Body of pancreas (tissue), 4 donors: Measurements from ENCODE around the gene ABCA1. TPM values are rescaled to one million over a fixed set of nuclear protein-coding genes. Genes with fewer than 3 reads are reported as not detected.
"Not testable (repeated sequence)": the region's sequence is repeated elsewhere in the genome, so short reads cannot be mapped to it uniquely, and the experiment has no call there.

Experiments
- ATAC-seq: fragments of 150-250 bp; one replicate; pipeline ENCODE4 v1.9.1; 2016
- DNase-seq, 4 donors: peaks; one replicate each; pipeline ENCODE4 v3.0.0-alpha.2; 2019
- H3K27ac ChIP-seq, 4 donors: fragments of 200-600 bp; sonication (generic); 1 replicate in 3 of 4; 2 replicates in 1 of 4; pipeline versions ENCODE4 v1.5.1 to v1.6.1; 2016 to 2019; ENCODE audit warnings: mild to moderate bottlenecking in 1 of 4, mixed read lengths in 1 of 4, moderate library complexity in 1 of 4
- H3K27me3 ChIP-seq, 2 donors: fragments of 200-600 bp; sonication (generic); one replicate each; pipeline ENCODE4 v1.6.0; 2016; ENCODE audit warnings: mild to moderate bottlenecking in 1 of 2
- H3K36me3 ChIP-seq, 2 donors: fragments of 200-600 bp; sonication (generic); replicated peaks in 1 of 2; 2 replicates each; pipeline ENCODE4 v1.5.1; 2016; ENCODE audit warnings: low read depth in 2 of 2; ENCODE audit not compliant: insufficient read depth in 1 of 2
- H3K4me1 ChIP-seq: fragments of 200-600 bp; sonication (generic); one replicate; pipeline ENCODE4 v1.6.0; 2016
- H3K4me3 ChIP-seq, 2 donors: fragments of 200-600 bp; sonication (generic); 1 replicate in 1 of 2; 2 replicates in 1 of 2; pipeline ENCODE4 v1.5.1; 2016 to 2019
- H3K9me3 ChIP-seq, 3 donors: fragments of 200-600 bp; sonication (generic); 1 replicate in 2 of 3; 2 replicates in 1 of 3; pipeline ENCODE4 v1.5.1; 2016
- CTCF ChIP-seq, 7 experiments: fragments of 450-650 bp in 4 of 7; fragments of 200-600 bp in 3 of 7; sonication (generic) in 3 of 7; IDR thresholded peaks; one replicate each; pipeline ENCODE4 v1.5.1; 2016 to 2019; ENCODE audit warnings: antibody characterized with exemption in 7 of 7
- POLR2A ChIP-seq, 3 donors: fragments of 450-650 bp; IDR thresholded peaks; one replicate each; pipeline ENCODE4 v1.6.1; 2016; ENCODE audit warnings: antibody characterized with exemption in 3 of 3, mild to moderate bottlenecking in 2 of 3
- WGBS, 2 donors: methylation state at CpG; one replicate each; pipeline ENCODE4 v1.1.5; 2017; 5-methylcytosine and 5-hydroxymethylcytosine counted together
- intact Hi-C: fragments of 100-400 bp; cut with DNase I; formaldehyde crosslinking; loops from one replicate; pipeline ENCODE4 v1.15.1; 2023
- total RNA-seq, 2 donors: library from RNA; depleted of rRNA; stranded (reverse); fragments of >200 nt; gene quantifications; one replicate each; pipeline ENCODE4 v1.1.0, GENCODE V29; 2016

The ABCA1 gene
- total RNA-seq, 2 donors from 2014 or later = 18.1 to 18.9 TPM

GRCh38 chr9:104855807-104856206 lies 72.1 kb downstream of the ABCA1 start:
- H3K27me3 ChIP-seq = no peaks in the 10 kb centered on the region
- ATAC-seq = no peak
- 81 to 83% methylated on average over 3 of the region's 3 CpGs for WGBS, 2 donors
- H3K27ac ChIP-seq = no peak overlapping the region
- no peak overlapping the region for H3K4me3 ChIP-seq
- H3K4me1 ChIP-seq = peaks cover 12% of the 10 kb centered on the region
- TF ChIP-seq CTCF (IDR thresholded peaks at IDR 0.05) (no peak), POLR2A (IDR thresholded peaks at IDR 0.05) (no peak)
- no peak for DNase-seq
- peaks cover 0 to 2% of the 10 kb centered on the region in 2 donors for H3K36me3 ChIP-seq
- intact Hi-C loops = no loop called here
- no peaks in the 10 kb centered on the region for H3K9me3 ChIP-seq

GRCh38 chr9:104855258-104855657 lies 72.7 kb downstream of the ABCA1 start:
- intact Hi-C loops, H3K9me3 ChIP-seq, H3K36me3 ChIP-seq, DNase-seq, ATAC-seq, H3K27ac ChIP-seq, H3K27me3 ChIP-seq, H3K4me3 ChIP-seq: not testable (repeated sequence)
- 81% methylated on average over 7 of the region's 7 CpGs for WGBS, 2 donors
- H3K4me1 ChIP-seq = peaks cover 12% of the 10 kb centered on the region

- H3K9me3 ChIP-seq = no peaks in the 10 kb centered on the region
- H3K4me1 ChIP-seq = peaks cover 12% of the 10 kb centered on the region
- H3K36me3 ChIP-seq = peaks cover 0 to 2% of the 10 kb centered on the region in 2 donors
- no peak overlapping the region for H3K27ac ChIP-seq
- no peak for ATAC-seq
- intact Hi-C loops = no loop called here
- 86 to 88% methylated on average over 1 of the region's 1 CpG for WGBS, 2 donors
- no peaks in the 10 kb centered on the region for H3K27me3 ChIP-seq
- TF ChIP-seq CTCF (IDR thresholded peaks at IDR 0.05) (no peak), POLR2A (IDR thresholded peaks at IDR 0.05) (no peak)
- no peak for DNase-seq
- H3K4me3 ChIP-seq = no peak overlapping the region
These were observed 73.3 kb downstream of the ABCA1 start for GRCh38 chr9:104854613-104855012.

GRCh38 chr9:104853683-104854082 lies 74.3 kb downstream of the ABCA1 start:
- H3K9me3 ChIP-seq = no peaks in the 10 kb centered on the region
- peaks cover 0 to 2% of the 10 kb centered on the region in 2 donors for H3K36me3 ChIP-seq
- no peak for ATAC-seq
- no peak overlapping the region for H3K4me3 ChIP-seq
- no peaks in the 10 kb centered on the region for H3K27me3 ChIP-seq
- no peak overlapping the region for H3K27ac ChIP-seq
- no peak for DNase-seq
- peaks cover 12% of the 10 kb centered on the region for H3K4me1 ChIP-seq
- intact Hi-C loops = no loop called here
- TF ChIP-seq POLR2A (IDR thresholded peaks at IDR 0.05) (no peak), CTCF (IDR thresholded peaks at IDR 0.05) (no peak)

GRCh38 chr9:104853159-104853558 lies 74.8 kb downstream of the ABCA1 start:
- DNase-seq (no peak), ATAC-seq (no peak)
- Histone ChIP-seq H3K27ac (no peak overlapping the region), H3K27me3 (no peaks in the 10 kb centered on the region), H3K9me3 (no peaks in the 10 kb centered on the region), H3K4me3 (no peak overlapping the region), H3K4me1 (peaks cover 12% of the 10 kb centered on the region), H3K36me3 (peaks cover 0 to 2% of the 10 kb centered on the region in 2 donors)
- TF ChIP-seq CTCF (IDR thresholded peaks at IDR 0.05) = no peak
- no peak for TF ChIP-seq POLR2A (IDR thresholded peaks at IDR 0.05)
- intact Hi-C loops = no loop called here
- 72 to 86% methylated on average over 4 of the region's 4 CpGs for WGBS, 2 donors
